HEK293T (cell line): ENCODE measurements around the gene MFF.
"Not testable (repeated sequence)": the region's sequence is repeated elsewhere in the genome, so short reads cannot be mapped to it uniquely, and the experiment has no call there.

Source experiments
- CTCF ChIA-PET: fragments of 350-600 bp; formaldehyde crosslinking; extraction: SDS; loops from one replicate; lab custom pipeline; 2021; ENCODE audit warnings: antibody characterized with exemption, inconsistent platforms; lab: Yijun Ruan, JAX
- POLR2A ChIA-PET: fragments of 350-600 bp; formaldehyde crosslinking; extraction: SDS; loops from one replicate; lab custom pipeline; 2020; ENCODE audit warnings: antibody characterized with exemption, inconsistent platforms; lab: Yijun Ruan, JAX
- DNase-seq: peaks from one replicate; pipeline ENCODE4 v3.0.0; 2012; ENCODE audit warnings: mixed read lengths; ENCODE audit errors: extremely low spot score
- ARNT ChIP-seq: fragments of 450-650 bp; IDR thresholded peaks from 2 replicates; pipeline ENCODE4 v1.6.1; 2017; ENCODE audit warnings: mild to moderate bottlenecking
- BHLHE40 ChIP-seq: fragments of 450-650 bp; IDR thresholded peaks from 2 replicates; pipeline ENCODE4 v1.6.1; 2016; ENCODE audit warnings: mild to moderate bottlenecking, moderate library complexity, borderline replicate concordance
- CTBP1 ChIP-seq: fragments of 450-650 bp; IDR thresholded peaks from 2 replicates; pipeline ENCODE4 v1.6.1; 2016; ENCODE audit warnings: borderline replicate concordance
- ELF4 ChIP-seq: fragments of 450-650 bp; IDR thresholded peaks from 2 replicates; pipeline ENCODE4 v1.6.1; 2017; ENCODE audit warnings: antibody characterized with exemption
- FOXA1 ChIP-seq: fragments of 450-650 bp; IDR thresholded peaks from 2 replicates; pipeline ENCODE4 v1.6.1; 2016; ENCODE audit warnings: mild to moderate bottlenecking
- FOXK2 ChIP-seq: fragments of 450-650 bp; IDR thresholded peaks from 2 replicates; pipeline ENCODE4 v1.6.1; 2016; ENCODE audit warnings: mild to moderate bottlenecking
- FOXM1 ChIP-seq: fragments of 450-650 bp; IDR thresholded peaks from 2 replicates; pipeline ENCODE4 v1.6.1; 2017; ENCODE audit warnings: mild to moderate bottlenecking, borderline replicate concordance
- HDGF ChIP-seq: fragments of 450-650 bp; IDR thresholded peaks from 2 replicates; pipeline ENCODE4 v1.6.1; 2017; ENCODE audit warnings: antibody characterized with exemption, borderline replicate concordance
- L3MBTL2 ChIP-seq: fragments of 450-650 bp; conservative IDR thresholded peaks from 2 replicates; pipeline ENCODE4 v1.6.1; 2016; ENCODE audit warnings: mild to moderate bottlenecking
- LEF1 ChIP-seq: fragments of 450-650 bp; IDR thresholded peaks from 2 replicates; pipeline ENCODE4 v1.6.1; 2017; ENCODE audit warnings: mild to moderate bottlenecking, borderline replicate concordance
- NFRKB ChIP-seq: fragments of 450-650 bp; IDR thresholded peaks from 2 replicates; pipeline ENCODE4 v1.6.1; 2016; ENCODE audit warnings: mild to moderate bottlenecking, moderate library complexity
- PKNOX1 ChIP-seq: fragments of 450-650 bp; IDR thresholded peaks from 2 replicates; pipeline ENCODE4 v1.6.1; 2016
- SP1 ChIP-seq: fragments of 450-650 bp; IDR thresholded peaks from 2 replicates; pipeline ENCODE4 v1.6.1; 2017
- SUZ12 ChIP-seq: fragments of 450-650 bp; IDR thresholded peaks from 2 replicates; pipeline ENCODE4 v1.6.1; 2016; ENCODE audit warnings: mild to moderate bottlenecking
- TARDBP ChIP-seq: fragments of 450-650 bp; IDR thresholded peaks from 2 replicates; pipeline ENCODE4 v1.6.1; 2016
- ZNF384 ChIP-seq: fragments of 450-650 bp; IDR thresholded peaks from 2 replicates; pipeline ENCODE4 v1.6.1; 2016

MFF gene

DNA sequence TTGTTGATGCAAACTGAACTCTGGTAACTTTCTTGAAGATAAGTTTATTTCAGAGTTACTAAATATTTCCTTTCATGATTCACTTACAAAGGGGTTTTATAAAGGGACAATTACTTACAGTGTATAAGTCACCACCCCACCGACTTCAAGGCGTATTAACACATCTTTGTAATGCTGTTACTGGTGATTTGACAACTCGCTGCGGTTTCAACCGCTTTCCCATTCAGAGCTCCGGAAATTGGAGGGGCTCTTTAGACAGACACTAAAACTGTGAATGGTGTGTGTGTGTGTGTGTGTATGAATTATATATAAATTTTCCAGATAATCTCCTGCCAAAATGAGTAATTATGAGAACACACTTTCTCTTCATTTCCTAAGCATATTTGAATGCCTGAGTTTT is 49.1 kb downstream of the MFF start:
- ChIA-PET CTCF (no interaction called here), POLR2A (no interaction called here)
- no peak for DNase-seq
- no peak for TF ChIP-seq CTBP1
- TF ChIP-seq LEF1, result no peak
- no peak for TF ChIP-seq SP1
- no peak for TF ChIP-seq BHLHE40
- TF ChIP-seq TARDBP, result no peak

- POLR2A ChIA-PET, result no interaction called here
- no peak for DNase-seq
- TF ChIP-seq ZNF384 (no peak), PKNOX1 (no peak), SUZ12 (no peak), HDGF (no peak), TARDBP (no peak), ARNT (no peak), L3MBTL2 (no peak)
- CTCF ChIA-PET, result interaction anchor here (0.5 kb wide), 1 partner anchor 22 kb away, joined by 3 read pairs; no protein-coding TSS in a partner anchor
Measured at GRCh38 chr2:227376656-227377396, 51.8 kb downstream of the MFF start.

GRCh38 chr2:227377467-227378351 is 52.7 kb downstream of the MFF start:
- TF ChIP-seq ARNT, result no peak
- no peak for TF ChIP-seq LEF1
- TF ChIP-seq FOXM1, result no peak
- CTCF ChIA-PET, result interaction anchor here (0.6 kb wide), 1 partner anchor 545 kb away, joined by 3 read pairs; no protein-coding TSS in a partner anchor
- DNase-seq, result no peak
- POLR2A ChIA-PET, result no interaction called here

- ChIA-PET POLR2A (no interaction called here), CTCF (interaction anchor here (0.6 to 1.2 kb wide), 2 partner anchors 27 to 546 kb away, joined by 3 to 5 read pairs; no protein-coding TSS in a partner anchor)
- no peak for TF ChIP-seq LEF1
- no peak for TF ChIP-seq PKNOX1
- no peak for TF ChIP-seq BHLHE40
- TF ChIP-seq L3MBTL2, result no peak
- TF ChIP-seq NFRKB, result no peak
- no peak for TF ChIP-seq CTBP1
- TF ChIP-seq ZNF384, result no peak
- TF ChIP-seq ELF4, result no peak
- no peak for TF ChIP-seq FOXK2
- TF ChIP-seq ARNT, result no peak
- TF ChIP-seq FOXM1, result no peak
- TF ChIP-seq HDGF, result no peak
- no peak for TF ChIP-seq SUZ12
- TF ChIP-seq FOXA1, result no peak
- TF ChIP-seq TARDBP, result no peak
- TF ChIP-seq SP1, result no peak
- no peak for DNase-seq
Measured at GRCh38 chr2:227378371-227378782, 53.3 kb downstream of the MFF start.

DNA sequence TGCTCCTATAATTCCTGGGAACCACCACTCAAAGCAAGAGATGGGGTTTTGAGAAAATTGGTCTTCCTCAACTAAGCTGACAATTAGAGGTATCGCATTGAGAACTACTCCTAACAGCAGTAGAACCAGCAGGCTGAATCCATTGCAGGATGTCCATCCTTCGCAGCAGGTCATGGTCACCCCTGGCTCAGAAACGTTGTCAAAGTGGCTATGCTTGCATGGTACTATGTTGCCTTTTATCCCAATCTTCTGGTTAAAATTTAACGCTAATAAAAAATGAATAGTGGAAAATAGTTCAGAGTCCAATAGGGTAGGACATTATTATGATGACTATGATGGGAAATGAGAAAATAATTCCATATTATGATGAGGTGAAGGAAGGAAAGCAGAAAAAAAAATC is 54.0 kb downstream of the MFF start, which contains the start of gene TM4SF20:
Gene TM4SF20, minus strand, starts transcription at position 212 of the 400 bp plus-strand sequence. Its CDS starts 38 bp downstream, at position 174.
- POLR2A ChIA-PET, result no interaction called here
- CTCF ChIA-PET, result interaction anchor here (0.6 to 1.2 kb wide), 2 partner anchors 27 to 427 kb away, joined by 4 to 5 read pairs; no protein-coding TSS in a partner anchor
- DNase-seq, result no peak
- no peak for TF ChIP-seq LEF1
- TF ChIP-seq CTBP1, result no peak
- TF ChIP-seq L3MBTL2, result no peak
- no peak for TF ChIP-seq BHLHE40
- no peak for TF ChIP-seq FOXK2
- TF ChIP-seq FOXA1, result no peak
- TF ChIP-seq ELF4, result no peak
- TF ChIP-seq ARNT, result no peak
- no peak for TF ChIP-seq SUZ12
- TF ChIP-seq ZNF384, result no peak
- no peak for TF ChIP-seq NFRKB
- no peak for TF ChIP-seq TARDBP
- TF ChIP-seq SP1, result no peak
- TF ChIP-seq PKNOX1, result no peak
- no peak for TF ChIP-seq HDGF
- TF ChIP-seq FOXM1, result no peak

DNA sequence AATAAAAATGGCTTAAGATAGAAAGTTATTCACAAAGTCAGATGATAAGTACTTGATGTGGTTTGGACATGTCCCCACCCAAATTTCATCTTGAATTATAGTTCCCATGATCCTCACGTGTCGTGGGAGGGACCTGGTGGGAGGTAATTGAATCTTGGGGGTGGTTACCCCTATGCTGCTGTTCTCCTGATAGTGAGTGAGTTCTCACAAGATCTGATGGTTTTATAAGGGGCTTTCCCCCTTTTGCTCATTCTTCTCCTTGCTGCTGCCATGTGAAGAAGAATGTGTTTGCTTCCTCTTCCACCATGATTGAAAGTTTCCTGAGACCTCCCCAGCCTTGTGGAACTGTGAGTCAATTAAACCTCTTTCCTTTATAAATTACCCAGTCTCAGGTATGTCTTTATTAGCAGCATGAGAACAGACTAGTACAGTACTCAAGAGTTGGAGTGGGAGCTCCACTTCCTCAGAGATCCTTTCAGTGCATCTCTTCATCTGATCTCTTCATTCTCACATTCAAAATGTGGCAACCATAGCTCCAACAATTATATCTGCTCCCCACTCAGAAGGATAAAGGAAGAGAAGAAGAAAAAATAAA is 57.3 kb downstream of the MFF start:
- CTCF ChIA-PET, result interaction anchor here (0.9 kb wide), 1 partner anchor 17 kb away, joined by 3 read pairs; no protein-coding TSS in a partner anchor
- POLR2A ChIA-PET, DNase-seq: not testable (repeated sequence)
